ENCODE data around the gene TAF1.

Gene TAF1

DNA sequence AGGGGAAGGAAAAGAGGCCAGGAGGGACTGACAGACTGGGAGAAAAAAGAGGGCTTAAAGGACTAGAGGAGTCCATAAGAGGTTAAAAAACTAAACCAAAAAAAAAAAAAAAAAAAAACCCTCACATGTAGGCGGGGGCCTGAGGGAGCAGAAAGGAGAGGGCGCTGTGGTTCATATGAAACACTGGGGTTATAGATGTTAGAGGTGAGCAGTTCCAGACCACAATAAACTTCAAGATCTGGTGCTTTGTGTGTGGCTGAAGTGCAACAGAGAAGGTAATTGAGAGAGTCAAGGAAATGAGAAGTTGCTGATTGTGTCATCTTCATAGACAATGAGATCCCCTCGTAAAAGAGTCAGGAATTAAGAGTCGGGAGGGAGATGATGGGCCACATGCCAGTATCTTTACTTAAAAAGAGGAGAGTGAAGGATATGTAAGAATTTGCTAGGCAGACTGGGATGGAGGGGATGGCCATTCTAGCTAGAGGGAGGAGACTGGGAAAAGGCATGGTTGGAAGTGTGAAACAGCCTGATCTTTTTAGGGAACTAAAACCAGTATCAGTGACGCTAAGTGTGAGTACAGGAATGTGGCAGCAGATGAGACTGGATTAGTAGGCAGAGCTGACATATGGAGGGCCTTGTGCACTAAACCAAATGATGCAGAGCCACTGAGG lies 148.3 kb downstream of the TAF1 start:
- DNase-seq, result no peak

DNA sequence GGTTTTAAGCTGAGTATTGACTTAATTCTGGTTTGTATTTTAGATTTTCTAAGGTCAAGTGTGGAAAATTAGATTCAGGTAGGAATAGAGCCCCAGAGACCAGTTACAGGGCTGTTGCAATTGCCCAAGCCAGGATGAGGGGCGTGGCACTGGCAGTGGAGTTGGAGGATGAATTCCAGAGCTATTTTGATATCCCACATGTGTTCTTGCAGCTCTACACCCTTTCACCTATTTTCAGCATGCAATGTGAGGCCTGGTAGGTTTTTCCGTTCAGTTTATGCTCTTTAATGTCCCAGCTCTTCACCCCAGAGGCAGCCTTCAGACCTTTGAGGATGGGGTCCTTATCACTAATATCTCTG lies 148.9 kb downstream of the TAF1 start:
- no peak for DNase-seq

Data from retina (tissue), 1 donor.